Hepatocyte (in vitro differentiated cells): ENCODE measurements around the gene CCDC85C. TPM values are rescaled to one million over a fixed set of nuclear protein-coding genes. Genes with fewer than 3 reads are reported as not detected.
A peak's percentile ranks its signal among the peaks of the same experiment; 100 is the strongest.

ENCODE experiments used
- DNase-seq: peaks from one replicate; pipeline ENCODE4 v3.0.0-alpha.2; 2016; ENCODE audit warnings: low spot score
- H2AFZ ChIP-seq: fragments of 200-600 bp; sonication (generic); 2 replicates; pipeline ENCODE4 v1.6.0; 2016; ENCODE audit warnings: antibody characterized with exemption, mild to moderate bottlenecking
- H3K27ac ChIP-seq: fragments of 200-600 bp; sonication (generic); 2 replicates; pipeline ENCODE4 v1.5.1; 2016; ENCODE audit warnings: mild to moderate bottlenecking
- H3K27me3 ChIP-seq: fragments of 200-600 bp; sonication (generic); 2 replicates; pipeline ENCODE4 v1.6.1; 2016
- H3K36me3 ChIP-seq: fragments of 200-600 bp; sonication (generic); replicated peaks from 2 replicates; pipeline ENCODE4 v1.5.1; 2016; ENCODE audit warnings: low read depth; ENCODE audit not compliant: insufficient read depth
- H3K4me1 ChIP-seq: fragments of 200-600 bp; sonication (generic); 2 replicates; pipeline ENCODE4 v1.5.1; 2016; ENCODE audit warnings: mild to moderate bottlenecking, moderate library complexity; ENCODE audit not compliant: insufficient read depth
- H3K4me2 ChIP-seq: fragments of 200-600 bp; sonication (generic); 2 replicates; pipeline ENCODE4 v1.6.0; 2016
- H3K4me3 ChIP-seq: fragments of 200-600 bp; sonication (generic); 2 replicates; pipeline ENCODE4 v1.5.1; 2016; ENCODE audit warnings: mild to moderate bottlenecking
- H3K79me2 ChIP-seq: fragments of 200-600 bp; sonication (generic); 2 replicates; pipeline ENCODE4 v1.6.0; 2017; ENCODE audit warnings: mild to moderate bottlenecking
- H3K9me2 ChIP-seq: fragments of 200-600 bp; sonication (generic); replicated peaks from 2 replicates; pipeline ENCODE4 v1.6.0; 2017; ENCODE audit warnings: mild to moderate bottlenecking; ENCODE audit not compliant: insufficient read depth
- H3K9me3 ChIP-seq: fragments of 200-600 bp; sonication (generic); 2 replicates; pipeline ENCODE4 v1.5.1; 2016; ENCODE audit warnings: low read depth, mild to moderate bottlenecking
- H4K20me1 ChIP-seq: fragments of 200-600 bp; sonication (generic); 2 replicates; pipeline ENCODE4 v1.6.0; 2016; ENCODE audit warnings: mild to moderate bottlenecking; ENCODE audit not compliant: insufficient read depth, poor library complexity, severe bottlenecking
- EZH2 ChIP-seq: fragments of 200-600 bp; sonication (generic); IDR thresholded peaks from 2 replicates; pipeline ENCODE4 v1.6.1; 2016; ENCODE audit warnings: antibody characterized with exemption, mild to moderate bottlenecking, borderline replicate concordance
- EZH2phosphoT487 ChIP-seq: fragments of 200-600 bp; sonication (generic); IDR thresholded peaks from one replicate; pipeline ENCODE4 v1.6.1; 2018; ENCODE audit warnings: antibody characterized with exemption, mild to moderate bottlenecking, low read depth, moderate library complexity; ENCODE audit not compliant: unreplicated experiment, severe bottlenecking
- WGBS: methylation state at CpG from one replicate; pipeline ENCODE4 v1.1.6; 2016; ENCODE audit warnings: low lambda C conversion rate; ENCODE audit errors: missing lambda C conversion rate; 5-methylcytosine and 5-hydroxymethylcytosine counted together
- polyA plus RNA-seq: library from polyadenylated mRNA; unstranded; fragments of >200 nt; fragmentation: Nextera tagmentation; extraction: Ambion mirVana; gene quantifications from 2 replicates; pipeline ENCODE4 v1.2.1, GENCODE V29; 2016
- total RNA-seq: library from RNA; depleted of rRNA; stranded (reverse); fragments of >200 nt; gene quantifications from 2 replicates; pipeline ENCODE4 v1.2.3, GENCODE V29; 2014
- TF ChIP-seq, protein P1 (sequence below): fragments of 200-600 bp; sonication (generic); IDR thresholded peaks from 2 replicates; pipeline ENCODE4 v1.5.1; 2016; ENCODE audit warnings: antibody characterized with exemption, mild to moderate bottlenecking; ENCODE audit not compliant: poor library complexity

The CCDC85C gene
- total and polyA plus RNA-seq, 2 experiments from 2014 or later = 37.8 to 47.2 TPM

GRCh38 chr14:99554757-99555531 is 49.1 kb downstream of the CCDC85C start:
- WGBS = 59% methylated on average over 9 of the region's 9 CpGs
- Histone ChIP-seq H3K4me3 (no peak overlapping the region), H2AFZ (no peak overlapping the region), H3K9me2 (no peaks in the 10 kb centered on the region), H3K36me3 (no peaks in the 10 kb centered on the region), H3K4me1 (peaks cover 64% of the 10 kb centered on the region), H4K20me1 (peaks cover under 1% of the 10 kb centered on the region), H3K27ac (peak overlapping the region; percentile 95), H3K9me3 (no peaks in the 10 kb centered on the region), H3K79me2 (peaks cover 99% of the 10 kb centered on the region), H3K27me3 (no peaks in the 10 kb centered on the region), H3K4me2 (no peak overlapping the region)
- peak; percentile 75 for DNase-seq
- TF ChIP-seq EZH2 = no peak
- TF ChIP-seq EZH2phosphoT487 = no peak
- TF ChIP-seq, protein P1, sequence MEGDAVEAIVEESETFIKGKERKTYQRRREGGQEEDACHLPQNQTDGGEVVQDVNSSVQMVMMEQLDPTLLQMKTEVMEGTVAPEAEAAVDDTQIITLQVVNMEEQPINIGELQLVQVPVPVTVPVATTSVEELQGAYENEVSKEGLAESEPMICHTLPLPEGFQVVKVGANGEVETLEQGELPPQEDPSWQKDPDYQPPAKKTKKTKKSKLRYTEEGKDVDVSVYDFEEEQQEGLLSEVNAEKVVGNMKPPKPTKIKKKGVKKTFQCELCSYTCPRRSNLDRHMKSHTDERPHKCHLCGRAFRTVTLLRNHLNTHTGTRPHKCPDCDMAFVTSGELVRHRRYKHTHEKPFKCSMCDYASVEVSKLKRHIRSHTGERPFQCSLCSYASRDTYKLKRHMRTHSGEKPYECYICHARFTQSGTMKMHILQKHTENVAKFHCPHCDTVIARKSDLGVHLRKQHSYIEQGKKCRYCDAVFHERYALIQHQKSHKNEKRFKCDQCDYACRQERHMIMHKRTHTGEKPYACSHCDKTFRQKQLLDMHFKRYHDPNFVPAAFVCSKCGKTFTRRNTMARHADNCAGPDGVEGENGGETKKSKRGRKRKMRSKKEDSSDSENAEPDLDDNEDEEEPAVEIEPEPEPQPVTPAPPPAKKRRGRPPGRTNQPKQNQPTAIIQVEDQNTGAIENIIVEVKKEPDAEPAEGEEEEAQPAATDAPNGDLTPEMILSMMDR = no peak

GRCh38 chr14:99554184-99554583 is 49.8 kb downstream of the CCDC85C start:
- Histone ChIP-seq H3K27ac (peak overlapping the region; percentile 95), H3K4me2 (no peak overlapping the region), H4K20me1 (peaks cover 4% of the 10 kb centered on the region), H3K79me2 (peaks cover 99% of the 10 kb centered on the region), H2AFZ (no peak overlapping the region), H3K9me3 (no peaks in the 10 kb centered on the region), H3K4me1 (peaks cover 72% of the 10 kb centered on the region), H3K9me2 (no peaks in the 10 kb centered on the region), H3K4me3 (no peak overlapping the region), H3K36me3 (no peaks in the 10 kb centered on the region), H3K27me3 (no peaks in the 10 kb centered on the region)
- TF ChIP-seq EZH2 = no peak
- 82% methylated on average over 12 of the region's 12 CpGs for WGBS
- DNase-seq = no peak

- H3K79me2 ChIP-seq = peaks cover 99% of the 10 kb centered on the region
- no peaks in the 10 kb centered on the region for H3K27me3 ChIP-seq
- H3K4me2 ChIP-seq = peak overlapping the region; percentile 59
- no peak overlapping the region for H3K4me3 ChIP-seq
- H3K27ac ChIP-seq = peak overlapping the region; percentile 97
- WGBS = 60% methylated on average over 13 of the region's 13 CpGs
- peak; percentile 89 for DNase-seq
- no peaks in the 10 kb centered on the region for H3K36me3 ChIP-seq
- H2AFZ ChIP-seq = no peak overlapping the region
- peaks cover 7% of the 10 kb centered on the region for H4K20me1 ChIP-seq
- TF ChIP-seq EZH2 (no peak), EZH2phosphoT487 (no peak)
- TF ChIP-seq, protein P1 = no peak
- H3K9me3 ChIP-seq = no peaks in the 10 kb centered on the region
- H3K4me1 ChIP-seq = peaks cover 79% of the 10 kb centered on the region
- no peaks in the 10 kb centered on the region for H3K9me2 ChIP-seq
Measured at GRCh38 chr14:99552572-99553216, 51.3 kb downstream of the CCDC85C start.

GRCh38 chr14:99552021-99552553 is 51.9 kb downstream of the CCDC85C start:
- no peak for TF ChIP-seq EZH2
- Histone ChIP-seq H2AFZ (no peak overlapping the region), H3K9me3 (no peaks in the 10 kb centered on the region), H3K4me2 (peak overlapping the region; percentile 59), H4K20me1 (peaks cover 12% of the 10 kb centered on the region), H3K9me2 (no peaks in the 10 kb centered on the region), H3K27ac (peak overlapping the region; percentile 97), H3K36me3 (no peaks in the 10 kb centered on the region), H3K4me1 (peaks cover 79% of the 10 kb centered on the region), H3K27me3 (no peaks in the 10 kb centered on the region), H3K4me3 (no peak overlapping the region), H3K79me2 (peaks cover 99% of the 10 kb centered on the region)
- no peak for DNase-seq
- 84% methylated on average over 9 of the region's 9 CpGs for WGBS
